ENCODE data around the gene TRAK1. TPM values are rescaled to one million over a fixed set of nuclear protein-coding genes. Genes with fewer than 3 reads are reported as not detected.

TRAK1 gene
- polyA plus RNA-seq, 1 donor: 36.2 TPM

DNA sequence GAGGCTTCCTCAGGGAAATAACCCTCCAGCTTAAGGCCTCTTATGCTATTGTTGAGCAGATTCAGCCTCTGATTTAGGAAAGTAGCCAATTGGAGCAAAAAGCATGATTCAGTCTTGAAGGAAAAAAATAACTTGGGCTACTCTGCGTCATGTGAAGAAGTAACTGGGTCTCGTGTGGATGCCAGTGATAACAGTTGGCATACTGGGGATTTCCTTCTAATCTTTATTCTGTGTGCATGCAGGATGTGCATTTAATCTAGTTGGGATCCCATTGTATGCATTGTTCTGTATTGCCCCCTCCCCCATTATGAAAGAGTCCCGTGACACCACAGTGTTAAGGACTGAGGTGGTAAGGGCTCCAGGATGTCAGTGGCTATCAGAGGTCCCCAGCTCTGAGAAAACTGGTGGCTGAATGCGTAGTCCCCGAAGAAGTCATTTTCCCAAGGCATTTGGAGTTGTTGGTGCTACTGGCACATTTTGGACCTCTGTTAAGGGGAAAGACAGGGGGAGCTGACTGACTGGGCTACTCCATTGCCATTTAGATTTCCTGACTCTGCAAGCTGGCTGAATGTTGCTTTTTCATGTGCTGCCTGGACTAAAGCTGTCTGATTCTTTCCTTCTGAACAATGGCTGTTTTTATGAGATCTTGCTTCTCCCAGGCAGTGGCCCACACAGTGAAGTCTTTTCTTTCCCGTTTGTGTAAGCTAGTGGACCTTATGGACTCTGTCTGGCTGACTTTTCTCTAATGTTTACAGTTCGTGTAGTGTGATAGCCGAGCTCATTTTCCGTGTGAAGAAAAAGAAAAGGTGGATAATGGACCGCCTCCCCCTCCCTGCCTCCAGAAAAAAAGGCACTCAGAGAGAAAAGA lies 38.4 kb upstream of the TRAK1 start:
- H3K4me3 ChIP-seq (ENCODE audit: low read length): no peak overlapping the region
- H3K27me3 ChIP-seq (ENCODE audit: control insufficient read depth, insufficient read depth, low read length): no peaks in the 10 kb centered on the region
- no CpG with 5 or more reads among the region's 10 CpGs for WGBS (ENCODE audit: insufficient coverage, low lambda C conversion rate)
- peak overlapping the region; percentile 47 for H3K27ac ChIP-seq (ENCODE audit: low read length)
- H3K4me1 ChIP-seq (ENCODE audit: control insufficient read depth, insufficient read depth, low read length): peaks cover 18% of the 10 kb centered on the region
- H3K36me3 ChIP-seq (ENCODE audit: control insufficient read depth, insufficient read depth, low read length): no peaks in the 10 kb centered on the region
- DNase-seq: peak; percentile 66 to 83
- H3K9me3 ChIP-seq (ENCODE audit: control insufficient read depth, low read depth, low read length): no peaks in the 10 kb centered on the region

GRCh38 chr3:42053476-42053875 lies 37.7 kb upstream of the TRAK1 start:
- WGBS (ENCODE audit: insufficient coverage, low lambda C conversion rate): no CpG with 5 or more reads among the region's 7 CpGs
- H3K4me1 ChIP-seq (ENCODE audit: control insufficient read depth, insufficient read depth, low read length): peaks cover 18% of the 10 kb centered on the region
- H3K27ac ChIP-seq (ENCODE audit: low read length): peak overlapping the region; percentile 52
- no peaks in the 10 kb centered on the region for H3K36me3 ChIP-seq (ENCODE audit: control insufficient read depth, insufficient read depth, low read length)
- no peaks in the 10 kb centered on the region for H3K9me3 ChIP-seq (ENCODE audit: control insufficient read depth, low read depth, low read length)
- no peaks in the 10 kb centered on the region for H3K27me3 ChIP-seq (ENCODE audit: control insufficient read depth, insufficient read depth, low read length)
- H3K4me3 ChIP-seq (ENCODE audit: low read length): no peak overlapping the region
- no peak for DNase-seq

- Histone ChIP-seq H3K4me3 (ENCODE audit: low read length) (no peak overlapping the region), H3K36me3 (ENCODE audit: control insufficient read depth, insufficient read depth, low read length) (no peaks in the 10 kb centered on the region), H3K4me1 (ENCODE audit: control insufficient read depth, insufficient read depth, low read length) (peaks cover 18% of the 10 kb centered on the region), H3K27me3 (ENCODE audit: control insufficient read depth, insufficient read depth, low read length) (no peaks in the 10 kb centered on the region), H3K27ac (ENCODE audit: low read length) (no peak overlapping the region), H3K9me3 (ENCODE audit: control insufficient read depth, low read depth, low read length) (no peaks in the 10 kb centered on the region)
- DNase-seq: no peak
- WGBS (ENCODE audit: insufficient coverage, low lambda C conversion rate): 100% methylated on average over 1 of the region's 3 CpGs
These were observed 35.9 kb upstream of the TRAK1 start for GRCh38 chr3:42055291-42055690.

DNA sequence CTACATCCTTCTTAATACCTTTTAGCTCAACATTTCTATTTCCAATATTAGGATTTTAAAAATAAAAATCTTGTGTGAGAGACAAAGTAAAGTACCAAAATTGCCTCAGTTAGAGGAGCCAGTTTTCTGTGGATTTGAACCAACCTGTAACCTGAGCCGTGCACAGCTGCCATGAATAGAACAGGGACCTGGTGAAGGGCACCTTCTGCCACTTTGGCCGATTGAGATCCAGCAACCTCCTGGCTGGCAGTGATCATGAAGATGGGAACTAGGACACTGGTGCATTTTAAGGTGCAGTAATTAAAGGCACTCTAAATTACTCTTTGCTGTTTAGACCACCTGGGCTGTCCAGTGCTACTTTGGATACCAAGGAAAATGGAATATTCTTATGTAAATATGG lies 34.3 kb upstream of the TRAK1 start:
- no peak for DNase-seq
- WGBS (ENCODE audit: insufficient coverage, low lambda C conversion rate): no CpG with 5 or more reads among the region's 2 CpGs
- H3K27me3 ChIP-seq (ENCODE audit: control insufficient read depth, insufficient read depth, low read length): no peaks in the 10 kb centered on the region
- H3K4me3 ChIP-seq (ENCODE audit: low read length): no peak overlapping the region
- peaks cover 20% of the 10 kb centered on the region for H3K4me1 ChIP-seq (ENCODE audit: control insufficient read depth, insufficient read depth, low read length)
- H3K9me3 ChIP-seq (ENCODE audit: control insufficient read depth, low read depth, low read length): no peaks in the 10 kb centered on the region
- H3K27ac ChIP-seq (ENCODE audit: low read length): no peak overlapping the region
- H3K36me3 ChIP-seq (ENCODE audit: control insufficient read depth, insufficient read depth, low read length): no peaks in the 10 kb centered on the region

DNA sequence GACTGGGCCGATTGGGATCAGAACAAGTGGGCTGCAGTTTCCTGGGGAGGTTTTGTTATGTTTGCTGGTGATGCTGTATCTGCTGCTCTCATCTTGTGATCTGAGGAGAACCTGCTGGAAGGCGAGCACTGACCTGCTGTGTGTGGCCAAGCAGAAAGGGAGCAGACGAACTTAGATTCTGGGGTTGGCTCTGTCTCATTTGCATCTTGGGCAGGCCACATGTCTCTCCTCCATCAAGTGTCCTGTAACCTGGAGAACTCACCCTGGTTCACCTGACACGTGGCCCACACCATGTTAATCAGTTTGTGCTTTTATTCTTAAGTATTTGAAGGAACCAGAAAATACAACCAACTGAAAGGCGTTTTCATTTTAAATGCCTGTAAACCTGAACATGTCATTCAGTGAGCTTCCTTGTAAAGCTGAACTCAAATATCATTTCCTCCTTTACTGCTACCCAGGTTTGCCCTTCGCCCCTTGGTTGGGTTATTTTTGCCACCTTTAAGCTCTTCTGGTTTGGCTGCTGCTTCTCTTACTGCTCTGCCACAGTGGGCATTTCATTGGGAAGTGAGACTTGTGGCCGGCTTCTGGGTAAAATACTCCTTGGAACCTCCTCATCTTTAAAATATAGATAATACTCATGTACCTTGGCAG lies 33.5 kb upstream of the TRAK1 start:
- H3K9me3 ChIP-seq (ENCODE audit: control insufficient read depth, low read depth, low read length): no peaks in the 10 kb centered on the region
- H3K36me3 ChIP-seq (ENCODE audit: control insufficient read depth, insufficient read depth, low read length): no peaks in the 10 kb centered on the region
- H3K27ac ChIP-seq (ENCODE audit: low read length): no peak overlapping the region
- H3K4me1 ChIP-seq (ENCODE audit: control insufficient read depth, insufficient read depth, low read length): peaks cover 16% of the 10 kb centered on the region
- DNase-seq: peak in 1 of 2 donors; percentile 34
- H3K4me3 ChIP-seq (ENCODE audit: low read length): no peak overlapping the region
- no CpG with 5 or more reads among the region's 7 CpGs for WGBS (ENCODE audit: insufficient coverage, low lambda C conversion rate)
- no peaks in the 10 kb centered on the region for H3K27me3 ChIP-seq (ENCODE audit: control insufficient read depth, insufficient read depth, low read length)

GRCh38 chr3:42061025-42061712 lies 30.0 kb upstream of the TRAK1 start:
- peak in 1 of 2 donors; percentile 24 for DNase-seq
- no peaks in the 10 kb centered on the region for H3K36me3 ChIP-seq (ENCODE audit: control insufficient read depth, insufficient read depth, low read length)
- no peaks in the 10 kb centered on the region for H3K27me3 ChIP-seq (ENCODE audit: control insufficient read depth, insufficient read depth, low read length)
- 100% methylated on average over 1 of the region's 7 CpGs for WGBS (ENCODE audit: insufficient coverage, low lambda C conversion rate)
- H3K4me3 ChIP-seq (ENCODE audit: low read length): no peak overlapping the region
- H3K9me3 ChIP-seq (ENCODE audit: control insufficient read depth, low read depth, low read length): no peaks in the 10 kb centered on the region
- H3K4me1 ChIP-seq (ENCODE audit: control insufficient read depth, insufficient read depth, low read length): peaks cover 7% of the 10 kb centered on the region
- peak overlapping the region; percentile 25 for H3K27ac ChIP-seq (ENCODE audit: low read length)

DNA sequence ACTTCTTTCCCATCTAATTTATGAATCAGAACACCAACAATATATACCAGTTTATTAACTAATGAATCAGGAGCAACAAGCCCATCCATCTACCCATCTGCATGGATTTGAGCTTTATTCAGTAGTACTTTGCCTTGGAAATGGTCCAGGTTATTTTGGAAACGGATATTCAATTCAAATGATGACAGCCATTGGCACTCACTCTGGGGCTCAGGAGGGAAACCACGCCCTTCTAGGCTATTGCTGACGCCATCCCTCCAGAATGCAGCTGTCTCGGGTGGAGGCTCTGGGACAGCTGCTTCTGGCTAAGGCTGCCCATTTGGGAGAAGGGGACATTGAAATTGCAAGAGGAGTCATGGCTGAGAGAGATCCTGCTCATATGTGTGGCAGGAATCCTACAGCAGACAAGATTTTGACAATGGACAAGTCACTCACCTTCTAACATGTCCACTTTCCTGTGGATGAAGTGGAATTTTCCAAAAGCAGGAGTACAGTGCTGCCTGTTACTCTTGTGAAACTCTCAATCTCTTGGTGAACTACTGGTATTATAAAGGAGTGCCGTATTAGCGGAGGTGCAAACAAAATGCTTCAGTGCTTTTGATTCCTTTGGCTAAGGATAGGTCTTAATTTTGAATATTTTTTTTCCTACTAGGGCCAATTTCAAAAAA lies 29.3 kb upstream of the TRAK1 start:
- no peaks in the 10 kb centered on the region for H3K27me3 ChIP-seq (ENCODE audit: control insufficient read depth, insufficient read depth, low read length)
- peak overlapping the region; percentile 25 for H3K27ac ChIP-seq (ENCODE audit: low read length)
- H3K36me3 ChIP-seq (ENCODE audit: control insufficient read depth, insufficient read depth, low read length): no peaks in the 10 kb centered on the region
- peaks cover 13% of the 10 kb centered on the region for H3K4me1 ChIP-seq (ENCODE audit: control insufficient read depth, insufficient read depth, low read length)
- DNase-seq: peak in 1 of 2 donors; percentile 50
- H3K9me3 ChIP-seq (ENCODE audit: control insufficient read depth, low read depth, low read length): no peaks in the 10 kb centered on the region
- H3K4me3 ChIP-seq (ENCODE audit: low read length): no peak overlapping the region
- 100% methylated on average over 1 of the region's 6 CpGs for WGBS (ENCODE audit: insufficient coverage, low lambda C conversion rate)

DNA sequence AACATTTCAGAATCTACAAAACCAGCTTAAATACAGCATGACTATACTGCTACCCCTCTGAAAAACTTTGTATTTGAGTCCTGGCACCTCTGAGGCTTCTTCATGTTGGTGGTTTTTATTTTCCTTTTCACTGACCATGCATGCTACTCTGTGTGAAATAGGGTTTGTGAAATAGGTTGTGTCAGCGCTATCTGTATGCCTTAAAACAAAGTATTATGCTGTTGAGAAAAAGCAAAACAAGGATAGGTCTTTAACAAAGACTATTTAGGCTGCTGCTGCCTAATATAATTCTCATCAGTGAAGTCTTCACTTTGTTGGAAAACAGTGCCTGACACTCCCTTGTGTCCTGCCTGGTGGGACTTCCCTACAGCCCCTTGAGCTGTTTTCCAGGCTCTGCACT lies 28.7 kb upstream of the TRAK1 start:
- Histone ChIP-seq H3K4me1 (ENCODE audit: control insufficient read depth, insufficient read depth, low read length) (peaks cover 14% of the 10 kb centered on the region), H3K27me3 (ENCODE audit: control insufficient read depth, insufficient read depth, low read length) (no peaks in the 10 kb centered on the region), H3K36me3 (ENCODE audit: control insufficient read depth, insufficient read depth, low read length) (no peaks in the 10 kb centered on the region), H3K4me3 (ENCODE audit: low read length) (no peak overlapping the region), H3K27ac (ENCODE audit: low read length) (no peak overlapping the region), H3K9me3 (ENCODE audit: control insufficient read depth, low read depth, low read length) (no peaks in the 10 kb centered on the region)
- no peak for DNase-seq
- WGBS (ENCODE audit: insufficient coverage, low lambda C conversion rate): no CpG with 5 or more reads among the region's 1 CpG

DNA sequence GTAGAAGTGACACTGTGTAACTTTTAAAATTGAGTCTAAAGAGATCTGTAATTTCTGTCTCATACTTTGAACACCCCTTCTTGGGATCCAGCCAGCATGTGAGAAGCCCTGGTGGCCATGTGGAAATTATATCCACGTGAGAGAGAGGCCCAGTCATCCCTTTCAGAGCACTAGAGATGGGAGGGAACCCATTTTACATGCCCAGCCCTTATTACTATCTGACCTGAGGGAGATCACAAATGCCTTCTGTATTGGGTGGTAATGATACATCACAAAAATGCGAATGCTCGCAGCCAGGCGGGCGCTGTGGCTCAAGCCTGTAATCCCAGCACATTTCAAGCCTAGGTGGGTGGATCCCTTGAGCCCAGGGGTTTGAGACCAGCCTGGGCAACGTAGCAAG lies 27.3 kb upstream of the TRAK1 start:
- no peaks in the 10 kb centered on the region for H3K27me3 ChIP-seq (ENCODE audit: control insufficient read depth, insufficient read depth, low read length)
- no peak for DNase-seq
- H3K27ac ChIP-seq (ENCODE audit: low read length): no peak overlapping the region
- no peaks in the 10 kb centered on the region for H3K36me3 ChIP-seq (ENCODE audit: control insufficient read depth, insufficient read depth, low read length)
- H3K4me1 ChIP-seq (ENCODE audit: control insufficient read depth, insufficient read depth, low read length): peaks cover 19% of the 10 kb centered on the region
- no peaks in the 10 kb centered on the region for H3K9me3 ChIP-seq (ENCODE audit: control insufficient read depth, low read depth, low read length)
- no peak overlapping the region for H3K4me3 ChIP-seq (ENCODE audit: low read length)
- no CpG with 5 or more reads among the region's 6 CpGs for WGBS (ENCODE audit: insufficient coverage, low lambda C conversion rate)
